NCI-H146 (cell line): ENCODE results near the gene MYO18B.

ENCODE experiments used
- DNase-seq: peaks from one replicate; lab custom pipeline; 2025; lab: John Stamatoyannopoulos, UW

The MYO18B gene

DNA sequence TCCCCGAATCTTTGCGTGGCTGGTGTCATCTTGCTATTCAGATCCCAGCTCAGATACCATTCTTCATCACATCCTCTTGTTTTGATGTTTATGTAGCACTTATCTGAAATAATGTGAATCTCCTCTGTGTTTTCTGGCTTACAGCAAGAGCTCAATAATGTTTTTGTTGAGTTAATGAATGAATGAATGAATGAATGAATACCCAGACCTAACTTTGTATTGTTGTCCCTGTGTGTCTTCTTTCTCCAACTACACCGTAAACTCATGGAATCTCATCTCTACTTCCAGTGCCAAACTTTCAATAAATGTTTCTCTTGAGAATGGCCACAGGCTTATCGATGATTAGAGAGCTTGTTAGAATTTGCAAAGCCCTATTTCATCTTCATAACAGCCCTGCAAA, 110.2 kb downstream of the MYO18B start:
- DNase-seq: no peak

DNA sequence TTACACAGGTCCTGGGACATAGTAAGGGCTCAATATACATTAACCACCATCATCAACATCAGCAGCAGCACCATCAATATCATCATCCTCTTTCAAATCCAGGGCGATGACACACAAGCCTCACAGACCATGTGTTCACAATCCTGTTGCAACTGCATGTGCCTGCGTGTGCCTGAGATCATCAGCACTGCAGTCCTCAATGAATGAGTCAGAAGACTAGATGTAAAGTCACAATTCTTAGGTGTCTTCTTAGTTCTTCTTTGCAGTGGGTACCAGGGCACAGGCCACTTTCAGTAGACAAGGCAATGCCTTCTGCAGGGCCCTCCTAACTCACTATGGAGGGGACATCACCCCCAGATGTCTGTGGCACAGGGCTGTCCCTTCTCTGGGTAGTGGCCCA, 111.1 kb downstream of the MYO18B start:
- DNase-seq: no peak

DNA sequence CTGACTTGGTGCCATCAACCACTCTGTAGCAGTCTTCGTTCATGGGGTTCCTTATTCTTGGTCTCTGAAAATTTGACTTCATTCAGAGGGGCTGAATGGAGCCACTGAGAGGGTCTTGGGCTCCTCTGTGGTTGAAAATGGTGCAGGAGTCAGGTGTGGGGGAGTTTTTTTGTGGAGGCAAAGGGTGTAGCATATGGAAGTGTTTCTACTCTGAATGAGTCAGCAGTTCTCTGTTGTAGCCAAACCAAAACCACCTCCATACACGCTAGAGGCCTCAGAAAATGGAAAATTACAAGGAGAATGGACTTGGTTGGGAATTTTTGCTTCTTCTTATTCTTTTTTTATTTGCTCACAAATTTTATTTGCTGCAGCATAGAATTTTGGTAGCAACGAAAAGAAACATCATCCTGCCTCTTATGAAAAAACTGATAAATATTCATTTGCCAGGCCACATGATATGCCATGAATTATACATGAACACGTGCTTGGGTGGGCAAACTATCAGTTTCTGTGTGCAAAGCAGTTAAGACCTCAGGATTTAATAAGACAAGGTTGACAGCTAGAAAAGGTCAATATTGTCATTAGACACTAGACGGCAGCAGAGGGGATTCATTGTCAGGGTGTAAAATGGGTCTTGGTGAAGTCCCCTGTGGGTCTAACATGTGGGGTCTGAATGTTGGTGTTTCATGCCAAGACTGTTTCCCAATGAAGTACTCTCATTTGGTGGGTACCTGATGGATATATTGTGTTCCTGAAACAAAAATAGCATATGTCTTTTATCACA, 111.7 kb downstream of the MYO18B start:
- DNase-seq: peak; percentile 70

DNA sequence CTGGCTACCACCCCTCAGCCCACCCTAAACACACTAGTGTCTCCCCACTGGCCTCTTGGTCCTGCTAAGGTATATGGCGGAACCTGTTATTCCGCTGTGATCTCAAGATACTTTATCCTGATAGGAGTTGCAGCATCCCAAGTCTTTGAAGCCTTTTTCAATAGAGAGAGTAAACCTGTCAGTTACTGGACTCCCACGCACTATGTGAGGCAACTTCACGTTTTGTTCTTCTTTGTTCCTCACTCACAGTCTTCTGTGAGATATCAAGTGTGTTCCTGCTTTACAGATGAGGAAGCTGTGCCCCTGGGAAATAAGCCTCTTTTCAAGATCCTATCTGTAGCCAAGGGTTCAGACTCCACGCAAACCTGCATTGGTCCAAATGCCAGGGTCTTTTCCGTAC, 127.8 kb downstream of the MYO18B start:
- DNase-seq: no peak

DNA sequence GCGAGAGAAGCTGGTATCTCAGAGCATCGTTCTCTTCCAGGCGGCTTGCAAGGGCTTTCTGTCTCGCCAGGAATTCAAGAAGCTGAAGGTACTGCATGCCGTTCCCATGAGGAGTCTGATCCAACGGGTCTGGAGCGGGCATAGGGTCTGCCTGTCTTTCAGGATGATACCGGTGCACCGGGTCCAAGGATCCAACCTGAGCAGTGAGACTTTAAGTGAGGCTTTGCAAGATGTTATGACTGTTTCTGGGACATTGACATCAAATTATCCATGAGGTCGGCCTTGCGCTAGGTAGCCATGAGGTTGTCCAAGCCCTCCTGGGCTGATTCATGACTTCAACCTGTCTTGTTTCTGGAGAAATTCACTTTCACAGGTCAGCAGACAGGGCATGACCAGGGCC, 132.3 kb downstream of the MYO18B start:
- no peak for DNase-seq

DNA sequence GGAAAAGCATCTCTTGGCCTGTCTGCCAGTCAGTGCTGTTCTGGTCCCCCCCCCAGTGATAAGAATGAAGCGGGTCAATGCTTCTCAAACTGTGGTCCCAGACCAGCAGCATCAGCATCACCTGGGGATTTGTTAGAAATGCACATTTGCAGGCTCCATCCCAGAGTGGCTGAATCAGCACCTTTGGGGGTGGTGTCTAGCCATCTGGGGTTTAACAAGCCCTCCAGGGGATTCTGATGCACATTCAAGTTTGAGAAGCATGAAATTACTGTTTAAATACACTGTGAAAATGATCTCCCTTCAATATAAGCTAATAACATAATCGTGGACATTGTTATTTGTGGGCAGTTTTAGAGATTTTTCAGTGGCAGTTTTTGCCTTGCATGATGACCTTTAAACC, 133.5 kb downstream of the MYO18B start:
- DNase-seq: peak; percentile 45

DNA sequence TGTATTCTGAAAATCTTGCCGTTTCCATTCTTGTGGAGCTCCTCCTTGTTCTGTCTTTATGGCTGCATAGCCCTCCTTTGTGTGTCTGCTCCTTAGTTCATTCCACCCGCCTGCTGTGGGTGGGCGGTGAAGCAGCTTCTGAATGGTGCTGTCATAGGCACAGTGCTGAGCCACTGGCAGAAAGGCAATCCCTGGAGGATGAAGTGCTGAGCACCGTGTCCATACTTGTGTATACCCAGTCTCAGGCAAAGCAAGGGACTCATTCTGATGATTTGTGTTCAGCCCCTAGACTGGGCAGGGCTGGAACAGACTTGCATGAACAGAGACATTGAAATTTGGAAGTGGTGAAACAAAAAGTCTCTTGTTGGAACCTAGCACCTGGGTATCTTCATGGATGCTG, 134.9 kb downstream of the MYO18B start:
- no peak for DNase-seq

DNA sequence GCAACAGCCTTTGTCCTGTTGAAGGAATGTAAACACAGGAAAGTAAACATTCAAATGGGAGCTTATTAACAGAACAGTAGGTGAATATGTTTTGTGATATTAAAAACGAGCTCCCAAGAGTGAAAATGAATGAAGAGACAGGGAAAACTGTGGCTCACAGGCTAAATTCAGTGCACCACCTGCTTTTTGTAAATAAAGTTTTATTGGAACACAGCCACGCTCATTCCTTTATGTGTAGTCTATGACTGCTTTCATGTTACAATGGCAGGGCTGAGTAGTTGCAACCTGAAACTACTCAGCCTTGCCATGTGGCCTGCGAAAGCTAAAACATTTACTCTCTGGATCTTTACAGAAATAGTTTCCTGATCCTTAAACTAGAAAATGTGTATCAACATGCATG, 136.9 kb downstream of the MYO18B start:
- DNase-seq: peak; percentile 63

DNA sequence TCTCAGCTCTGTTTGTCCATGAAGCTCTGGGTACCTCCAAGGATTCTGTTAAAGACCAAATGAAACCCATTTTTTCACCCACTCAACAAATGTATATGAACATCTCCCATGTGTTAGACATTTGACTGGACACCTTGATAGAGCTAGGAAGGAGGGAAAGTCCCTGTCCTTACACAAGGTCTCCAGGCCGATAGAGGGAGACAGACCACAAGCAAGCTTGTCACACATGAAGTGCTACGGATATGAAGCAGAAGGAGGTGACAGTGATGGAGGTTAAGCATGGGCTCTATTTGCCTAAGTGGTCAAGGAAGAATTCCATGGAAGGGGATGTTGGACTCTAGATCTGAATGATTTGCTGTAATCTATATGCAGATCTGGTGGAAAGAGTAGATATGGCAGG, 138.5 kb downstream of the MYO18B start:
- DNase-seq: no peak

DNA sequence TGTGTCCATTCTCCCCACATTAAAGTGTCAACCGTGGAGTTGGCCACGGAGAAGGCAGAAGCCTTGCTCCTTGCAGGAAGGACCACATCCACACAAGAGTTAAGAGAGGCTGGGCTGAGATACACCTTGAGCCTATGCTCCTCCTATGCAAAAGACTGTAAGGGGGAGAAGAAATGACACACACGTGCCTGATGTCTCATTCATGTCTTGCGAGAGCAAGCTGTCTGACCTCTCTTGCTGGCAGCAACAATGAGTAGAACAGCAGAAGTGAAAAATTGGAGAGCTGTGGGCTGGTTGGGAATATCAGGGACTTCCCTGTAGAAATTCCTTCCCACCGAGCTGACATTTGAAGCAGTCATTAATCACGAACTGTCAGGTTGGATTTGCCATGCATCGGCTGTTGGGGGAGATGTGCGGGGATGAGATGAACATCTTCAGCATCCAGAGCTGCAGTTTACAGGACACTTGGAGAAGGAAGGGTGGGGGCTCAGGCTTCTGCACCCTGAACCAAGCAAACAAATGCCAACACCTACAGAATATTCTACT, 139.3 kb downstream of the MYO18B start:
- no peak for DNase-seq

DNA sequence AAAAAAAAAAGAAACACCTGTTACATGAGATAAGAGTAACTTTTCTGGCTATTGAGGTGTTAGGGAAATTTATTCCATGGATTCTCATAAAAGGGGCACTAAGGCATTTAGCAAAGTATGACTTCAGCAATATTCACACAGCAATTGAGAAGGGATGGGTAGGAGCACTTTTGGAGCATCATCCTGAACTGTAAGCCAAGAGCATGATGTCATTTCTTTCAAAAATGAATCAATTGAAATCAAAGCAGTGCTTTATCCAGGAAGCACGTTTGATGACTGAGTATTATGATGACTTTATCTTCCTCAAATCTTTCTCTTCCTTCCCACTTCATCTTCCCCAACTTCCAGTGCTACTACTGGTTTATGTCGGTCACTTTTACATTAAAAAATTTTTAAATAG, 140.4 kb downstream of the MYO18B start:
- no peak for DNase-seq

DNA sequence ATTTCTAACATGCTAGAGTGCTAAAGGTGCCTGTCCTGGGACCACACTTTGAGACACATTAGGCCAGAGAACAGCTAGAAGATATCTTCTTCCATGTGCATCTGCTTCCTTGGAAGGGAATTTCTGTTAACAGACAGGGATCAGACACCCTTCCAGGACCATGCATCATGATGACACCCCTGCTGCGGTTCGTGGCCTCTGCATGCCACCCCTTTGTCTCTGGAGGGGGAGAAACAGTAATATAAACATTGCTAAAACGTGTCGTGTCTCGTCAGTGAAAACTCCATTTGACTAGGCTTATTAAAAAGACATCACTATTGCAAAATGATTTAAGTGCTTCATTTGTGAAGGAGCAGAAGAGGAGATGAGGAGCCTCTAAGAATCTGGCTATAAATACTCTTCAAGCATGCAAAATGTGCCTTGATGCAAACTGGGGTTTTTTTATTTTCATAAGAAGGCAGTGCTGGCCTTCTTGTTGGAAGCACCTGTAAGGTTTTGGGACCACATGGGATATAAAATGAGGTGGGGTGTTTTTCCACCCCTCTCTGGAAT, 141.6 kb downstream of the MYO18B start:
- DNase-seq: peak; percentile 25

DNA sequence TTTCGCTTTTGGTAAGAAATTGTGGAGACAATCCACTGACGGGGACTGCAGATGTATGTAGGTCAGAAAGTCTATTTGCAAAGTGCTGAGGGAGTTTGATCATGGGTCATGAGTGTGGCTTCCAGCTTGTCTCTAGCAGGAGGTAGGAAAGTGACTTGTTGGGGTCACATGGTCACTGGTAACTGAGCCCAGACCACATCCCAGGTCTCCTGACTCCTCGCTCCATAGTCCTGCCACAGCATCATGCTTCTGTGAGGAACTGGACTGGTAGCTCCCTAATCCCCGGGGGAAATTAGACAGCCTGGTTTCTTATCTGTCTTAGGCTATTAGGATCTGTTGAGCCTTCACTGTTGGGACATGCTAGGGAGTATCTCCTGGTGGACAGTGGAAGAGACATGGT, 142.1 kb downstream of the MYO18B start:
- no peak for DNase-seq

DNA sequence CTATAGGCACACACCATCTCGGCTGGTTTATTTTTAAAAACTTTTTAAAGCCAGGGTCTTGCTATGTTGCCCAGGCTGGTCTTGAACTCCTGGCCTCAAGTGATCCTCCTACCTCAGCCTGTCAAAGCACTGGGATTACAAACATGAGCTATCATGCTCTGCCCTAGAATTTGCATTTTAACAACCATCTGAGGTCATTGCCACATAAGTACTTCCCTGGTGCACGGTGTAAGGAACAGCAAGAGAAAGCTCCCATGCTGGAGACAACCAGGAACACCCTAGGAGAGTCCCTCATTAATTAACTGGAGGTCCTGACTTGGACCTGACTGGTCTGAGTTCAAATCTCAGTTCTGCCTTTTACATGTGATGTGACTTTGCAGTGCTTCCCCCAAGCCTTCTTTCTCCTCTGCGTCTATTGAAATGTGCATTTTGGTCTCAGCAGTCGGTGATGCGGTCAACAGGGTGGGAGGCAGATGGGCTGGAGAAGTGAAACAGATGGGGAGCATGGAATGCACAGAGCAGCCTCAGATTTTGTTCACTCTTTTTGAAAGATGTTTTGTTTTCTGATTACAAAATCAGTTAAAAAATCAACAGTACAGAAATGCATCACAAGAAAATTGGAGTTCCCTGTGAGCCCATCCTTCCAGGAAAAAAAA, 146.5 kb downstream of the MYO18B start:
- no peak for DNase-seq

DNA sequence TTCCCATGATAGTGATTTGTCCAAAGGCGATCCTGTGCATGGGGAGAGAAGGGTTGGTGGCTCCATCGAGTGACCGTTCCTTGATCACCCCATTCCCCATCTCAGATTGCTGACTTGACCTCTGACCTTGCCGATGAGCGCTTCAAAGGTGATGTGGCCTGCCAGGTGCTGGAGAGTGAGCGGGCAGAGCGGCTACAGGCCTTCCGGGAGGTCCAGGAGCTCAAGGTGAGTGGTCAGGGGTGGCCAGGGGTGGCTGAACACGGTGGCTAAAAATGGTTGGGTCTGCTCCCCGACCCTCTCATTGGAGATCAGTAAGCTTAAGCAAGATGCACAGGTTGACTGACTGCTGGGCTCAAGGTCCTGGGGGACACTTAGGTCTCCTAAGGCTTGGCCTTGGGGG, 148.7 kb downstream of the MYO18B start:
- no peak for DNase-seq

DNA sequence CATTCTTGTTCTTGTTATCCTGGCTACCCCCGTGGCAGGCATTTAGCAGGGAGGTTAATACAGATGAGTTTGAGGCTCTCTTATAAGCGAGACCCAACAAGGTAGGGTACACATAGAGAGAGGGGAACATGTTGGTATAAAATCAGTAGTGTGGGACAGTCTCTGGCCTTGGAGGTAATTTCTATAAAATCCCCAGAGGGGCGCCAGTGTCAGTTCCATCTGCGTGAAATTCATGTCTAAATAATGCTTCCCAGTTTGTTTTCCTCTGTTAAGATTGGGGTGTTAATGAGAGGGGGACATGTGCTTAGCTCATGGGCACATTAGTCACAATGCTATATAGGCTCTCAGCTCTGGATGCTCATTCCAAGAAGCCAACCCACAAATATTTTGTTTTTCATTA, 150.7 kb downstream of the MYO18B start:
- DNase-seq: no peak

DNA sequence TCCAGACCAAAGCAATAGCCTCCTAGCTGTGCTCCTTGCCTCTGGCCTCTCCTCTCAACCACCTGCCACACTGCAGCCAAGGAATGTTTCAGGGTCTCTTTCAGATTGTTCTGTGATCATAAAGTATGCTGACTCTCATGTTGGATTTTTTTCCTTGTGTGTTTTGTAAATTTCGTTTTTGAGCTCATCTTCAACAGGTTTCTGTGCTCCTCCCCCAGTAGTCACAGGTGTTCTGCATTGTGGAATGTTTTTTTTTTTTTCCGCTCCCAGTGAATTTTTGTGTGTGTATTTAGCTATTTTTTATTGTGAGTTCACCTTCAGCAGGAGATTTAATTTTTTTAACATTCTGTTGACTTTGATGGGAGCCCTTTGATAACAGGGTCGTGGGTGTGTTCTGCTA, 153.7 kb downstream of the MYO18B start:
- no peak for DNase-seq

DNA sequence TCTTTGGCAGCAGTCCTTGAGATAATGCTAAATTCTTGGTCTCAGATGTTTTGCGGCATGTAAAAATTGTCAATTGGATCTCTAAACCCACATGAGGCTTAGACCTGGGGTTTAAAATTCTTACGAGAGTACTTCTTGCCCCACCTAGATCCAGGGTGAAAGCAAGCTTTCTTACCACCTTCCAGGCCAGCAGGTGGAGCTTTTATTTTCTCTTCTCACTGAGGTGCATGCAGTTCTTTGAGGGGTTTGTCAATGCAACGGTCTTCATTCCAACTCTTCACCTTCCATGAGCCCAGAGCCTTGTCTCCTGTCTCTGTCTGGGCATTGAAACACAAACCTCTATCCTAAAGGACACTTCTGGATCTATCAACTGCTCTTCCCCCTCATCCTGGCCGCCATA, 154.1 kb downstream of the MYO18B start:
- peak; percentile 27 for DNase-seq

DNA sequence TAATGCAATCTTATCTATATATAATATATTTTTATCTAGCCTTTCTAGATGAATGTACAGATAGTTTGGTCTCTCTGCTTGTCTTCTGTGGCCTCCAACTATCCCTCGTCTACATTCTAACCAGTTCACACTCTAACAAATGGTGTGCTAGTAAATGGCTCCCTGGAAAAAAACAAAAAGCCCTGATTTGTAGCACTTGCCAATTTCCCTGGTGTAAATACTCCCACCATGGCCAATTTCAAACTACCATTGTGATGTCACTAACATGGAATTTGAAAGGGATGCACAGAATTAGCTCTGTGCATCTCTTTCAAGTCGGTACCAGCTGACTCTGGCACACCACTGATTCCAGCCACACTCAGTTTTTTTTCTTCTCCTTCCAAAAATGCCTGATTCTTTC, 154.6 kb downstream of the MYO18B start:
- no peak for DNase-seq

DNA sequence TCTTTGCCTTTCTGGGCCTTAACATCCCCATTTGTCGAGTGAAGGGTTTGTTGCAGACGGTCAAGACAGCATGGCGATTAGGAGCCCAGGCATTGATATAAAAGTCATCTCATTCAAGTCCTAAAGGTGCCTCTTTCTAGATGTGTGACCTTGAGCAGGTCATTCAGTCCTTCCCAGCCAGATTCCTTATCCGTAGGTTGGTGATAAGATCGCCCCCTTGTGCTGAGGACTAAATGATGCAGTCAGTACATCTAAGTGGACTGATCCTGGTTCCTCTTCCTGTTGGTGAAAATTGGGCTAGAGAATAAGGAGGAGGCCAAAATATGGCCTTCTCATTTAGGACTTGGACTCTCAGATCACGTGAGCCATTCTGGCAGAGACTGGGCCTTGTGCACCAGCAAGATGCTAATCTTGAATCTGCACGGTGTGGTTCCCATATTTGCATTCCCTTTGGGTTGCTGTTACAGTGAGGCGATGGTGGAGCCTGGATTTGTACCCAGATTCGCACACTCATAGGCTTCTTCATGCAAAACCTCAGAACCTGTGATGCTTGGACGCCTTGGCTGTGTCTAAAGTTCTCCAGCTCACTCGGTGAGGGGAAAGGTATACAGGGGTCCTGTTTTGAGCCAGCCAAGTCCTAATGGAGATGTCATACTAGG, 156.8 kb downstream of the MYO18B start:
- peak; percentile 41 for DNase-seq

DNA sequence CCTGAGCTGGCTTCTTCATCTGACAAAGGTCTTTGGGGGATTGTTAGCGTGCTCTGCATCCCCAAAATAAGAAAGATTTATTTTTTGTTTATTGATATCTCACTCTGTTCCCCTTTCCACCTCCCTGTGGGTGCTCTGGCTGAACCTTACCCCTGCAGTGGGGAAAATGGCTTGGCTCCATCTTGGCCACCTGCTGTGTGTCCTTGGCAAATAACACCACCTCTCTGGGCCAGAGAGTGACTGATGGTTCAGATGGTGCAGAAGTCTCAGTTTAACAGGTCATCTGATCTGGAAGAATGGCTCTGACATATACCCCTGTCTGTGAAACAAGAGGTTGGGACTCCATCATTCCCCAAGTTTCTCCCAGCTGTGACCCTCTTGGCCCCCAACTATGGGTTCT, 157.6 kb downstream of the MYO18B start:
- no peak for DNase-seq

DNA sequence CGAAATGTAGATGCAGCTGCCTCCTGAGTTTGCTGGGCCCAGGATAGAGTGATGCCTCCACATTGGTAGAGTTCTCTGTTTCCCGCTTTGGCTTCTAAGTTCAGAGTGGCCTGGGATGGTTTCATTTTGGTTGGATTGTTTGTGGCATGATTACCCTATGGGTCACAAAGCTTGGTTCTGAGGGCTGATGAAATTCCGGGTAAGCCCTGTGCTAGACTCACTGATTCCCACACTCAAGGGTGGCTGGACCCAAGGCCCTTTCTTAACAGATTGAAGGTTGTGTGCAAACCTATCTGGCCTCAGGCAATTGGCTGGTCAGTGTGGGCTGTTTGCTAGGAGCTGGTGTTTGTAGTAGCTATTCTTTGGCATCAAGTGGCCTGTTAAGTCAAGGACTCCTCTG, 158.4 kb downstream of the MYO18B start:
- no peak for DNase-seq

DNA sequence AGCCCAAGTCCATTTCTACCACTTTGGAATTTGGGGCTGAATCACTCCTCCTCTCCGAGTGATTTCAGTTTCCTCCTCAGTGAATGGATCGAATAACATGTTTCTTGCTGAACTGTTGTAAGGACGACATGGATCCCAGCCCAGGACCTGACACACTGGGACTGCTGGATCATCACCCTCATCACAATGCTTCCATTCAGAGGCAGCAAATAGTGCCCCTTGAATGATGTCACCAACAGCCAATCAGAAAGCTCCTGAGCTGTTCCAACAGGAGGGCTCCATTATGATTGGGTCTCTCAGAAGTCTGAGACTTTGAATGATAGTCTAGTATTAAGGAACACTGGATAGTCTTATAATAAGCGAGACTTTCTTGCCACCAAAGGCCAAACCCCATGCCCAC, 158.9 kb downstream of the MYO18B start:
- peak; percentile 26 for DNase-seq
